GM12892 (cell line): Measurements from ENCODE around the gene SVOPL.

Experiments
- POLR2A ChIP-seq: IDR thresholded peaks from 2 replicates; pipeline ENCODE4 v1.6.1; 2011; ENCODE audit warnings: low read depth, low read length, control low read depth
- POLR2AphosphoS5 ChIP-seq: IDR thresholded peaks from 2 replicates; pipeline ENCODE4 v1.6.1; 2011; ENCODE audit warnings: low read depth, low read length, control low read depth

GRCh38 chr7:138657854-138658386 lies 43.2 kb downstream of the SVOPL start:
- TF ChIP-seq POLR2A, result no peak
- TF ChIP-seq POLR2AphosphoS5, result no peak
